GM12892 (cell line): ENCODE measurements around the gene OR10D3.

Experiments
- POLR2A ChIP-seq: IDR thresholded peaks from 2 replicates; pipeline ENCODE4 v1.6.1; 2011; ENCODE audit warnings: low read depth, low read length, control low read depth
- POLR2AphosphoS5 ChIP-seq: IDR thresholded peaks from 2 replicates; pipeline ENCODE4 v1.6.1; 2011; ENCODE audit warnings: low read depth, low read length, control low read depth

DNA sequence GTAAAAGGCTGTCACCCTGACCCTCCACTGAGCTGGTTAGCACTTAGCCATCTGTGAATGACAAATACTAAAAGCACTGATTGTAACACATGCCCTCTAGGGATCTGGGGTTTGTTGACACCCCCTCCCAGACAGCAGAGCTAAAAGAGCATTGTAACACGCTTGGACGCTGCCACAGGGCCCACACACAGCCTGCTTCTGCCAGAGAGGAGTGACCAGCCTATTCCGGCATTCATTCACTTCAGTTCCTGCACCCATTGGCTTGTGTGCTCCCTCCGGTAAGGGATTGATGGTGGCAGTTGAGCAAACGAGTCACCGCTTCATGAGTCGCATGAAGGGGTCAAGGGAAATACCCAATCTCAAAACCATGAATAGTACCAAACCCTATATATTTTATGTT is 15.8 kb downstream of the OR10D3 start:
- TF ChIP-seq POLR2A (no peak), POLR2AphosphoS5 (no peak)
